GM12892 (cell line): Measurements from ENCODE around the gene CCDC116.

ENCODE experiments used
- POLR2A ChIP-seq: IDR thresholded peaks from 2 replicates; pipeline ENCODE4 v1.6.1; 2011; ENCODE audit warnings: low read depth, low read length, control low read depth
- POLR2AphosphoS5 ChIP-seq: IDR thresholded peaks from 2 replicates; pipeline ENCODE4 v1.6.1; 2011; ENCODE audit warnings: low read depth, low read length, control low read depth
- TAF1 ChIP-seq: IDR thresholded peaks from 2 replicates; pipeline ENCODE4 v1.6.1; 2011; ENCODE audit warnings: low read depth, mild to moderate bottlenecking, control low read depth, low read length, borderline replicate concordance

DNA sequence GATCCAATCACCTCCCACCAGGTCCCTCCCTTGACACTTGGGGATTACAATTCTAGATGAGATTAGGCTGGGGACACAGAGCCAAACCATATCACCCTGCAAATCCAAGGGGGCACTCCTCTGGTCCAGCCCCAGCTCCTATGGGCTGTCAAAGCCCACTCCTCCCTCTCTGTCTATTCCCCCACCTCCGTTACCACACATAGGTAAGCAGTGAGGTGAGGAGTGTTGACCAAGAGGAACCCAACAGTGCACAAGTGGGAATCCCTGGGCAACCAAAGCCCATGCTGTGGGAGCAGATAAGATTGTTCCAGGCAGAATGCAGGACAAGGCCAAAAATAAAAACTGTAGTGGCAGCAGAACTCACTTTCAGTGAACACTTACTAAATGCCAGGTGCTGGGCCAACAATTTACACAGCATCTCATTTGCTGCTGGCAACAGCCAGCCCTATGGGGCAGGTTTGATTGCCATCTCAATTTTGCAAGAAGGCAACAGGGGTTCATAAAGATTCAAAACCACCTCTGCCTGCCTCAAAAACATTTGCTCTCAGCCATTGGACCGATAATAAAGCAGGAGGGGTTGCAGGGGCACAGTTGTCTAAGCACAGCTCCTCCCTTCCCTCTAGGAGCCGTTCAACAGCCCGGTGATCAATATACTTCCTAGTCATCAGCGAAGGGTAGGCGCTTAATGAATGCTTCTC lies 18.4 kb downstream of the CCDC116 start:
- TF ChIP-seq POLR2A (no peak), TAF1 (no peak), POLR2AphosphoS5 (no peak)
